ENCODE data around the gene TGM1.
"Not testable (repeated sequence)": the region's sequence is repeated elsewhere in the genome, so short reads cannot be mapped to it uniquely, and the experiment has no call there.

TGM1 gene

GRCh38 chr14:24246765-24247212 lies 16.2 kb downstream of the TGM1 start:
- no peak for DNase-seq
- no peaks in the 10 kb centered on the region for H3K9me3 Mint-ChIP-seq
- no peaks in the 10 kb centered on the region for H3K36me3 Mint-ChIP-seq (ENCODE audit: low read depth)
- no peak for TF ChIP-seq CTCF (IDR thresholded peaks at IDR 0.05)
- no peak overlapping the region for H3K27ac Mint-ChIP-seq
- H3K4me1 Mint-ChIP-seq = peaks cover 21% of the 10 kb centered on the region
- no peak overlapping the region for H3K4me3 Mint-ChIP-seq
- H3K27me3 Mint-ChIP-seq (ENCODE audit: low read depth, poor library complexity) = peaks cover 26% of the 10 kb centered on the region

GRCh38 chr14:24245350-24245749 lies 17.6 kb downstream of the TGM1 start:
- H3K4me3 Mint-ChIP-seq; DNase-seq; H3K27ac Mint-ChIP-seq; H3K9me3 Mint-ChIP-seq; H3K36me3 Mint-ChIP-seq (ENCODE audit: low read depth): not testable (repeated sequence)
- Mint-ChIP-seq H3K4me1 (peaks cover 33% of the 10 kb centered on the region), H3K27me3 (ENCODE audit: low read depth, poor library complexity) (peaks cover 23% of the 10 kb centered on the region)

GRCh38 chr14:24243336-24243836 lies 19.6 kb downstream of the TGM1 start:
- Mint-ChIP-seq H3K4me3 (peak overlapping the region; percentile 97), H3K4me1 (peaks cover 41% of the 10 kb centered on the region), H3K36me3 (ENCODE audit: low read depth) (peaks cover 13% of the 10 kb centered on the region), H3K9me3 (no peaks in the 10 kb centered on the region), H3K27ac (peak overlapping the region; percentile 100), H3K27me3 (ENCODE audit: low read depth, poor library complexity) (peaks cover 17% of the 10 kb centered on the region)
- no peak for DNase-seq
- no peak for TF ChIP-seq CTCF (IDR thresholded peaks at IDR 0.05)

GRCh38 chr14:24241829-24242443 lies 21.0 kb downstream of the TGM1 start:
- peak overlapping the region; percentile 100 for H3K27ac Mint-ChIP-seq
- peak; percentile 95 for DNase-seq
- peaks cover 27% of the 10 kb centered on the region for H3K36me3 Mint-ChIP-seq (ENCODE audit: low read depth)

GRCh38 chr14:24240110-24240918 lies 22.7 kb downstream of the TGM1 start:
- H3K27me3 Mint-ChIP-seq (ENCODE audit: low read depth, poor library complexity) = peaks cover 4% of the 10 kb centered on the region
- no peaks in the 10 kb centered on the region for H3K9me3 Mint-ChIP-seq
- no peak for DNase-seq
- no peak overlapping the region for H3K27ac Mint-ChIP-seq
- H3K4me3 Mint-ChIP-seq = peak overlapping the region; percentile 97
- peaks cover 41% of the 10 kb centered on the region for H3K4me1 Mint-ChIP-seq
- no peak for TF ChIP-seq CTCF (IDR thresholded peaks at IDR 0.05)
- H3K36me3 Mint-ChIP-seq (ENCODE audit: low read depth) = peaks cover 38% of the 10 kb centered on the region

More at GRCh38 chr14:24241829-24242443, 21.0 kb downstream of the TGM1 start:
- Mint-ChIP-seq H3K27me3 (ENCODE audit: low read depth, poor library complexity) (peaks cover 13% of the 10 kb centered on the region), H3K9me3 (no peaks in the 10 kb centered on the region), H3K4me1 (peaks cover 41% of the 10 kb centered on the region), H3K4me3 (peak overlapping the region; percentile 97)
- TF ChIP-seq CTCF (IDR thresholded peaks at IDR 0.05) = peak; percentile 52

- Mint-ChIP-seq H3K4me1 (peaks cover 45% of the 10 kb centered on the region), H3K4me3 (no peak overlapping the region), H3K36me3 (ENCODE audit: low read depth) (peaks cover 38% of the 10 kb centered on the region), H3K27me3 (ENCODE audit: low read depth, poor library complexity) (peaks cover 4% of the 10 kb centered on the region), H3K27ac (peak overlapping the region; percentile 40), H3K9me3 (no peaks in the 10 kb centered on the region)
- DNase-seq = no peak
- TF ChIP-seq CTCF (IDR thresholded peaks at IDR 0.05) = no peak
Observed at GRCh38 chr14:24238527-24239037, 24.4 kb downstream of the TGM1 start.

Measured in nephron progenitor cell (in vitro differentiated cells).